Renal pelvis (tissue), 12 donors: ENCODE data around the gene PRR18. TPM values are rescaled to one million over a fixed set of nuclear protein-coding genes. Genes with fewer than 3 reads are reported as not detected.
"Not testable (repeated sequence)": the region's sequence is repeated elsewhere in the genome, so short reads cannot be mapped to it uniquely, and the experiment has no call there.

Experiments used
- DNase-seq: peaks from one replicate; pipeline ENCODE4 v3.0.0-alpha.2; 2013
- long read RNA-seq, 16 experiments: transcript quantifications; one replicate each; lab custom pipeline, GENCODE V29; 2026
- polyA plus RNA-seq, 3 donors: library from polyadenylated mRNA; unstranded; fragments of 120-200 nt; gene quantifications; one replicate each; pipeline ENCODE4 v1.2.1, GENCODE V29; 2013; ENCODE audit not compliant: insufficient read length in 3 of 3

The PRR18 gene, protein sequence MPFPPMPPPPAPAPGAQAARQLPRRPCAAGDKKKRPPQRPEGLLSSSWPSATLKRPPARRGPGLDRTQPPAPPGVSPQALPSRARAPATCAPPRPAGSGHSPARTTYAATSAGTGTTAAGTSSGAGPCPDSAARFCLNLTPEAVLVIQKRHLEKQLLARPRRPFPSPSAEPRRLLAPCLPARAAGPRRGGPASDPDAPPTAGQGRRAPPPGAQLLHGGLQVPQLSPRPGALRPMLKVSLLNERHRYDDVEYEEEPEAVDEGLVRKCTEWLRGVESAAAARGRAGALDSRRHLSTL
- polyA plus RNA-seq, result under 1 TPM; 0.27 to 0.30 (median 0.28) TPM
- long read RNA-seq, donor 1, result 0 reads
- long read RNA-seq, donor 2, partial matches to known transcripts, result 0 of 1 reads
- long read RNA-seq, donor 2, other reads (novel, unspliced or antisense), result 0 of 1 reads
- long read RNA-seq, donor 3, result 0 reads
- long read RNA-seq, donor 4, result 0 reads
- long read RNA-seq, donor 5, result 0 reads
- long read RNA-seq, donor 6, result 0 reads
- long read RNA-seq, donor 7, result 0 reads
- long read RNA-seq, donor 8, partial matches to known transcripts, result 0 of 1 reads
- long read RNA-seq, donor 8, other reads (novel, unspliced or antisense), result 0 of 1 reads
- long read RNA-seq, donor 9, partial matches to known transcripts, result 0 of 1 reads
- long read RNA-seq, donor 9, other reads (novel, unspliced or antisense), result 0 of 1 reads
- long read RNA-seq, donor 10, result 0 reads
- long read RNA-seq, donor 11, partial matches to known transcripts, result 0 of 1 reads
- long read RNA-seq, donor 11, other reads (novel, unspliced or antisense), result 0 of 1 reads
- long read RNA-seq, donor 12, partial matches to known transcripts, result 0 of 1 reads
- long read RNA-seq, donor 12, other reads (novel, unspliced or antisense), result 0 of 1 reads
- long read RNA-seq, donor 13, result 0 reads
- long read RNA-seq, donor 14, partial matches to known transcripts, result 0 of 1 reads
- long read RNA-seq, donor 14, other reads (novel, unspliced or antisense), result 0 of 1 reads
- long read RNA-seq, donor 15, result 0 reads
- long read RNA-seq, donor 16, result 0 reads

DNA sequence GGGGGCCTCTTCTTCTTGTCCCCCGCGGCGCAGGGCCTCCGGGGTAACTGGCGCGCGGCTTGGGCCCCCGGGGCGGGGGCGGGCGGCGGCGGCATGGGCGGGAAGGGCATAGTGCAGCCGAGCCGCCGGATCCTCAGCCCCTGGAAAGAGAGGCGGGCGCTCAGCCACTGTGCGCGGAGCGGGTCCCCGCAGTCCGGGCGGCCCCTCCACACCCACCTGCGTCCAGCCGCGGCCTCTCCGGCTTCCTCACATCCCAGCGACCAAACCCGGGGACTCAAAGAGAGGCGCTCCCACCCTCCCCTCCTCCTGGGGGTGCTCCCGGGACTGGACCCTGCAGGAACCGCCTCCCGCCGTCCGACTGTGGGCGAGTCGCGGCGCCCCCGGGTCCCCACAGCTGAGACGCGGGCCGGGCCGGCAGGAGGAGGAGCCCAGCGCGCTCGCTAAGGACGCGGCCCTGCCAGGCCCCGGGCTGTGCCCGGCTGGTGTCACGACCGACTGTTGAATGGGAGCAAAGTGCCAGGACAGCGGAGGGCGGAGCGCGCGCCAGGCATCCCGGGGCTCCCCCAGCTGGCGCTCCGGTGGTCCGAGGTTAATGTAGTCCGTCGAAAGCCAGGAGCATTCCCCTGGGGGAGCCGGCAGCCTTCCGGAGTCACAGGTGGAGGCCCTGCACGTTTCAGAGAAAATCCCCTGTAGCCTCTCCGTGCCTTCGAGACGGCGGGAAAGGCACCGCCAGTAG, at the start of gene PRR18:
Gene PRR18 (minus strand): TSS at position 360 of the 736 bp plus-strand sequence. CDS start 250 bp downstream, at position 110.
- no peak for DNase-seq

DNA sequence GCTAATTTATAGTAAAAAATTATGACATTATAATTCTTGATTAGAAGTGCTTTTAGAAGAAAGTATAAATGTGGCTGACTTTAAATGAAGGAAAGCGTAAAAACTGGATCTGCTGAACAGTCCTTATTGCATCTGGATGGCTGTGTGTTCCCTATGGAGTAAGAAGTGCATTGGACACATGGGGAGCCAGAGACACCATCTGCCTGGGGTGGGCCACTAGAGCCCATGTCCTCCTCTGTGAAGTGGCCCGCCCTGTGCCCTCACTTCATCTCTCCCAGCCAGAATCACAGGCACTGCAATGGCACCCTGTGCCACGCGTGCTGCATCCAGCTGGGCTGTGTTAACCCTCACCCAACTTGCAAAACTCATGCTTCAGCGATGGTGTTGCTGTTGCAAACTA, 47.4 kb upstream of the PRR18 start:
- no peak for DNase-seq

DNA sequence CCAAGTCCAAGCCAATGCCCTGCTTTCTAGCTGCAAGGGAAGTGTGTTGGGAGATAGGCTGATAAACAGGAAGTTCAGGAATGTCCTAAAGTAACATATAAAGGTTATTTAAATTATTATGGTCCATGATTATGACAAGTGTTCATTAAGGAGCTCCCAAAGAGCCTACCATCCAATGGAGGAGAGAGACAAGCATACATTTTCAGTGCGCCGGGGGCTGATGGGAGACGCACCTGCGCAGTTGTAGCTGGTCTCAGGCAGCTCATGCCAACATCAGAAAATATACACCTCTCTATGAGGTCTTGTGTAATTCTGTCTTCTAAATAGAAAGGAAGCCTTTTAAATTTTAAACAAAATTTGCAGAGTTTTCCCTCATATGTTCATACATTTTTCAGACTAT, 46.8 kb upstream of the PRR18 start:
- no peak for DNase-seq

DNA sequence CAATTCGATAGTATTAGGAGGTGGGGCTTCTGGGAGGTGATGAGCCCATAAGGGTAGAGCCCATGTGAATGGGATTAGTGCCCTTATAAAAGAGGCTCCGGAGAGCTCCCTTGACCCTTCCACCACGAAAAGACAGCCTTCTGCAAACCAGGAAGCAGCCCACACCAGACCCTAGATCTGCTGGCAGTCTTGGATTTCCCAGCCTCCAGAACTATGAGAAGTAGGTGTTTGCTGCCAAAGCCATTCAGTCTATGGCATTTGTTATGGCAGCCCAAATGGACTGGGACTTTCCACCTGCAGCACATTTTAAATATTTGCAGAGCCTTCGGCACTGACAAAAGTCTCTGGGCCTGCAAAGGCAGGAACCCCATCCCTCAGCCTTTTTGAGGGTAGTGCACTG, 46.0 kb upstream of the PRR18 start:
- DNase-seq, result no peak

DNA sequence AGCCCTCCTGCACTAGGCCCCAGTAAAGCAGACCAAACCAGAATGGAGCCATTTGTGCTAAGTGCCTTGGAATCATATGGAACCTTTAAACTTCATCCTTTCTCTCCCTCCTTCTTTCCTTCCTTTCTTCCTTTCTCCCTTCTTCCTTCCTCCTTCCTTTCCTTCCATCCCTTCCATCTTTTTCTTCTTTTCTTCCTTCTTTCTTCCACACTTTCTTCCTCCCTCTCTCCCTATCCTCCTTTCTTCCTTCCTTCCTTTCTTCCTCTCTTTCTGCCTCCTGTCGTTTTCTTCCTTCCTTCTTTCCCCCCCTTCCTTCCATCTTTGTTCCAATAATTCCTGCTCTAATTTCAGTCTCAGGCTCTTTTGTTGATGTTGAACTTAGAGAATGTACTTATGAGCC, 45.3 kb upstream of the PRR18 start:
- no peak for DNase-seq

DNA sequence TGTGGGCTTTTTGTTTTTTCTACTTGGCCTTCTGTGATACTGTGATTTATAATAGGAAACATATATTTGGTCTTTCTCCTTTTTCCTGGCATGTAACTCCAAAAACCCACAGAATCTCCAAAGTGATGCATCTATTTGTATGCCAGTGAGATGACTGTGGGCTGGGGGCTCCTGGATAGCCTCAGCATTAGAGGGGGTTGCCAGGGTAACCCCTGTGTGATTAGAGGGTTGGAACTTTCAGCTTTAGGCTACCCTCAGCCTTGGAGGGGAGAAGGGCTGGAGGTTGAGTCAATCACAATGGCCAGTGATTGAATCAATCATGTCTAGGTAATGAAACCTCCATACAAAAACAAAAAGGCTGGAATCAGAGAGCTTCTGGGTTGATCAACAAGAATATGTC, 44.7 kb upstream of the PRR18 start:
- no peak for DNase-seq

DNA sequence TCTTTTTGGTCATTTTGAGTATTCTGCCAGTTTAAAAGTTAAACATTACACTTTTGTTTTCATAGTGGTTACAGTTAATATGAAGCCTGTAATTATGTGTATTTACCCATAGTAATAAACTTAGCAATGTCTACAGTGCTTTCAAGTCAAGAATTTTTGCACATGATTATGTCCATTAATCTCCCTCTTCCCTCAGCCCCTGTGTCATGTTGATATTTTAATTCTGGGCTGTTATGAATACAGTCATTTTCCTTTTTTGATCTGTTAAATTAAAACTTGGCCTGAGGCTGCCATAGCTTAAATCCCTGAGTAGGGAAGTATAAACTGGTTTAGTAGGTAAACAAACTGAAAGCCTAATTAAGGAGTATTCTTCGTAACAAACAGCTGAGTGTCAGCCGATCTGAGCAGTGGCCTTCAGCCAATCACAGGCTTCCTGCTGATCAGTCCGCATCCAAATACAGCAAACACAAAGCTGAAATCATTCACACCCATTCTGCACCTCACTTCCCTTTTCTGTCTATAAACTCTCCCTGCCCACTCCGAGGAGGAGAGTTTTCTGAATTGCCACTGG, 43.6 kb upstream of the PRR18 start:
- no peak for DNase-seq

DNA sequence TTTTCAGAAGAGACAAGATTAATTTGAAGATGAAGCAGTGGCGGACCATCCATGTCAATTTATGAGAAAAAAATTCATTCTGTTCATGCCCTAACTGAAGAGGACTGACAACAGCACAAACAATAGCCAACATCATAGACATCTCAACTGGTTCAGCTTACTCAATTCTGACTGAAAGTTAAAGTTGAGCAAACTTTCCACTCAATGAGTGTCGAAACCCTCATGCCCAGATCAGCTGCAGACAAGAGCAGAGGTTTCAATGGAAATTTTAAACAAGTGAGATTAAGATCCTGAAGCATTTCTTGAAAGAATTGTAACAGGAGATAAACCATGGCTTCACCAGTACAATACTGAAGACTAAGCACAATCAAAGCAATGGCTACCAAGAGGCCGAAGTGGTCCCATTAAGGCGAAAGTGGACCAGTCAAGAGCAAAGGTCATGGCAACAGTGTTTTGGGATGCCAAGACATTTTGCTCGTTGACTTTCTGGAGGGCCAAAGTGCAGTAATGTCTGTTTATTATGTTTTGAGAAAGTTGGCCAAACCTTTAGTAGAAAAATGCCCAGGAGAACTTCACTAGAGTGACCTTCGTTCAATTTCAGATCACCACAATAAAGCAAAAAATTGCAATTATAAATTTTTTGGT, 40.2 kb upstream of the PRR18 start:
- DNase-seq, result no peak

DNA sequence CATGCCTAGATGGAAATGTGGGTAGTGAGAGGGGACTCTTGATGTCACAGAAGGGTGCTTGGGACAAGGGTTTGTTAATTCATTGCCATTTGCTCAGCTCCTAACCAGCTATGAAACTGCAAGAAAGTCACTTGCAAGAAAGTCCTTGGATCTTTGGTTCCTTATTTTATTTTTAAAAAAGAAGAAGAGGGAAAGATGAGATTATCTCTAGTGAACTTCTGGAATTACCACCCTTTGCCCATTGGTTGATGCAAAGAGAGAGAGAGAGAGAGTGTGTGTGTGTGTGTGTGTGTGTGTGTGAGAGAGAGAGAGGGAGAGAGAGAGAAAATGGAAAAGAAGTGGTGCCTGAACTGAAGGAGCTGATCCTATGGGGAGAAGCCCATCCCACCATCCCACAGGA, 38.8 kb upstream of the PRR18 start:
- DNase-seq, result no peak

DNA sequence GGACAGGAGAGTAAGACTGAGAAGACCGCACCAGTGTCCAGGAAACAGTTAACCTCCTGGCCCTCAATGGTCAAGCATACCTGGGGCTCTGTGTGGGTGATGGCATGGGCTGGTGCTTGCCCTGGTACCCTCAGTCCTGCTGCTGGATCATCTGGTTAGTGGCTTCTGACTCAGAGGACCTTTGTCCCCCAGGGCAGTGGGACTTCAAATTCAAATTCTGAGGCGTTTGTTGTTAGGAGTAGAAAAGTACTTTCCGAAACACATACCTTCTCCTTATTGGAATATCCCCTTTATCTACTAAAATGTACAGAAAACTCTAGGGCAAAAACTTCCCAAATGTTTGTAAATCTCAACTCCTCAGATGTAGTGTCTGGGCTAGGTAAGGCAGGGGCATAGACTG, 38.3 kb upstream of the PRR18 start:
- DNase-seq, result no peak

DNA sequence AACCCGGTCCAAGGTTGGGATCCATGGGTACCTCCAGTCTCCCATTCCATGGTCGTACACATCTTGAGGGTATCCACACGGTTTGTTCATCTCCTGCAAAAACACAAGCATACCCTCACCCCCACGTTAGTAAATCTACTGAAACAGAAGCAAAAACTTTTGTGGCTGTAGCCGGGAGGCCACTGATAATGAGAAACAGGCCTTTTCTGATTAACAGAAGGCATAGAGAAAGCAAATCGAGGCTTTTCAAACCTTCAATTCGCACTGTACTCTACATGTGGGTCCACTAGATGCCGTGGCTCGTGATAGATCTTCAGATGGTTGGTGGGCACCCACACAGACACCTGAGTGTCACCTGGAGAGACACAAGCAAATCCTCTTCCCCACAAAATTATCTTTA, 37.5 kb upstream of the PRR18 start:
- DNase-seq, result not testable (repeated sequence)

DNA sequence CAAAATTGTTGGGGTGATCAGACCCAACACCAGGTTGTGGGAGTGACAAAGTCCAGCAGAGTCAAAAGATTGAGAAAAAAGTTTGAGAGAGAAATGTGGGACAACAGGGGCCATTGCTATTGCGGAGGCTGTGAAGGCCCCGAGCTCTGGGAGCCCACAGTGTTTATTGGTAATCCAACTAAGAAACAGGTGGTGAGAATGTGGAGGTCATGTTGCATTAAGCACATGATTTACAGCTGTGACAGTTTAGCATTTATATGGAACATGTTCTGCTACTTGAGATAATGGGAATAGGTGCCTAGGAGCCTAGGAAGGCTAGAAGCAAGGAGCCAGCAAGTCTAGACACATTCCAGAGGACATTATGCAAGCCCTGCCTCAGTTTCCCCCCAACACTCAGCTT, 36.7 kb upstream of the PRR18 start:
- DNase-seq, result not testable (repeated sequence)

DNA sequence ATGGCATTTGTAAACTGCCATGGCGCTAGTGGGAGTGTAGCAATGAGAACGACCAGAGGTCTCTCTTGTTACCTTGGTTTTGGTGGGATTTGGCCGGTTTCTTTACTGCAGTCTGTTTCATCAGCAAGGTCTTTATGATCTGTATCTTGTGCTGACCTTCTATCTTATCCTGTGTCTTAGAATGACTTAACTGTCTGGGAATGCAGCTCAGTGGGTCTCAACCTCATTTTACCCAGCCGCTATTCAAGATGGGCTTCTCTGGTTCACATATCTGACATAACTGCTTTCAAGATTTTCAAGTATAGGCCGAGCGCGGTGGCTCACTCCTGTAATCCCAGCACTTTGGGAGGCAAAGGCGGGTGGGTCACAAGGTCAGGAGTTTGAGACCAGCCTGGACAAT, 36.0 kb upstream of the PRR18 start:
- no peak for DNase-seq

DNA sequence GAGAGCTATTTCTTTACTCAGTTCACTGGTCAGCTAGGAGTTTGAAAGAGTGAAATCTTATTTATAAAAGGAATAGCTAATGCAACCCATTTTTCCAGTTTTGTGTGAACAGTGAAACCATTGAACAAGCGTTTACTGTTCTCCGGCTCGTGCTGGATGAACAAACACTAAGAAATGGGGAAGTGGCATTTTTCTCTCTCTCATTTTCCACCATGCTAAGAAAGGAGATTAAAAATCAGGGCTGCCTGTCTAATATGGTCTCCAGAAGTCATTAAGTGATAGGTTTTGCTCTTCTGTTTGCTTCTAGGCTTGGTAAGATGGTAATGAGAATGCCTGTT, 34.9 kb upstream of the PRR18 start:
- DNase-seq, result no peak

DNA sequence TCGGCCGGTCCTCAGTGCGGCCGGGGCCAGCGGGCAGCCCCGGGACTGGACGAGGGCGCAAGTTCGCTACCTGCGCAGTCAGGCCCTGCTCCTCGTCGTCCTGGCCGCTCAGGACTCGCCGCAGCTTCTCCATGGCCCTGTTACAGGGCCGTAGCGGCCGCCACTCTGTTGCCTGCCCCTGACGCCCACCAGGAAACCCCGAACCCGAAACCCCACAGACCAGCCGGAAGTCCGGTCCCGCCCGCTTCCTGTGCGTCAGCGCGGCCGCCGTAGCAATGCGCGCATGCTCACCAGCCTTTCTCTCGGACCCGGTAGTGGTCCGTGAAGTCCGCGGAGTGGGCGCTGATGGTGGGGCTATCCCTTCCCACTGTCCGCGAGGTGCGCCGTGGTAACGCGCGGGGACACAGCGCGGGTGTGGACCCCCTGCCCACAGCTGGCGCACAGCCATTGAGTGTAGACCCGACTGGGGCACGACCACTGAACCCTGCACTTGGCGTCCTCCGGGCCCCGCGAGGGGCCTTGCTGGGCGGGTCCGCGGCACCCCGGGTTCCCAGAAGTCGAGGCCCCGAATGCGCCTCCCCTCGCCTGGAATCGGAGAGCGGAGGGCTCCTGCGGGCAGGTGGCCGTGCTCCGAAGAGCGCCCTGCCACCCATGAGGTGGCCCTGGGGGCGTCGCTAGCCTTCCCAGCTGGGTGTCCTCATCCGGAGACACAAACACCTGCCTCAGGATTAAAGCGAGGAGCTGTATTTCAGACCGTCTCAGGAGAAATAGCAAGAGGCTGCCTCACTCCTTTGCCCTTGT, 34.4 kb upstream of the PRR18 start, which contains the start of gene SFT2D1:
Gene SFT2D1 (minus strand): TSS at position 197 of the 801 bp plus-strand sequence. CDS start 64 bp downstream, at position 133.
- DNase-seq, result peak; percentile 86

DNA sequence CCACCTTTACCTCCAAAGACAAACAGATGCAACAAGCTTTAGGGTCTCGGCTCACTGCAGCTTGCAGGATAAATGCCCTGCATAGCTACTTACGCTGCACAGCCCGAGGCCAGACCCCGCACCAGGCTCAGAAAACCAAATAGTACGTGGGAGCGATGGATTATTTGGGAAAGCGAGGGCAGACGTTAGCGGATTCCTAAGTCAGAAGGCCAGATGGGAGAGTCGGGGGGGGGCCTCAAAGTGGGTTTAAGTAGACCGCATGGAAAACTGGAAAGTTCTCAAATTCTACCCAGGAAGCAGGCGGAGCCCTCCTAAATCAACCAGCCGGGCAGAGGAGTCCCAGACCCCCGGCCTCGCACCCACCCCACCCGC, 33.8 kb upstream of the PRR18 start:
- no peak for DNase-seq

DNA sequence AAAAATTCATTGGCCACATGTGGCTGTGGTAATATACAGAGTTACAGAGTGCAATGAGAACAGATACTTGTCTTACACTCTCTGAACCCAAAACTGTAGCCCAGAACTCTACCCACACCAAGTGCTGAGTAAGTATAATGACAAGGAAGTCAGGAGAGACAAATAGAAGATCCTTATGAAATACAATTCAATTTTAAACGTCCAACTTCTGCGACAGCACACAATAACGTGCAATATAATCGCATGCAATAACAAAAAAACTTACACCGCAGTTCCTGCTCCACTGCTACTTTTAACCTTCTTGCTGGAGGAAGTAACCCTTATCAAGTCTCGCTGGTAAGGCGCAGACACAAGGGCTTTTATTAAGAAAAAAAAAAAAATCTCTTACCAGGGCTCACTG, 33.3 kb upstream of the PRR18 start:
- DNase-seq, result no peak

DNA sequence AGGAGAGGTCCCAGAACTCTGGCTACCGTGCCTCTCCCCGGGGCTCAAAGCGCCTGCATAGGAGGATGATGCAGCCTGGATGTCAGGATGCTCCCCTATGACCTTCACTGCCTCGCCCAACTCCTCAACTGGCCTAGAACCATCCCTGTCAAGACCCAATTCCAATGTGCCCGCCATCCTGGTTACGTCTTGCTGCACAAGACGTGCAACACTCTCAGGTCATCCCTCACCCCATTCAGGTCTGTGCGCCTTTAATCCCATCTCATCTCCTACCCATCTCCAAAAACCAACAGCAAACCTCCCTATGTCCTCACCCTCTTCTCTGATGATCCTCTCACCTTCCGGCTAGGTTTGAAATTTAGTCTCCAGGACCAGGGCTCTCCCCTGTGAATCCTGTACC, 30.7 kb upstream of the PRR18 start:
- no peak for DNase-seq

DNA sequence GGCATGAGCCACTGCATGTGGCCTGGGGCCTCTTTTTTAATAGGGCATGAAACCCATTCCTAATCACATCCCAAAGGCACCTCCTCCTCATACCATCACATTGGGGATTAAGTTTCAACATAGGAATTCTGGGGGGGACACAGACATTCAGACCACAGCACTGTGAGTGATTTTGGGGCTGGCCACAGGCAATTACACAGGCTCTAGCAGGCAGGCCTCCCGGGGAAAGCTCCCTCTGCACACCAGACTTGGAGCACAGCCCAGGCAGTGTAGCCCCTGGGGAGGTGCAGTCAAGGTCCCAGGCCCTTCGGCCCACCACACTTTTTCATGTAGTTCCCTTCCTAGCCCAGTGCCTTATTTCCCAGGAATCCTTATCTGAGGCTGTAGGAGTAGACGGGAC, 28.7 kb upstream of the PRR18 start:
- no peak for DNase-seq
